Hepatocyte (in vitro differentiated cells): ENCODE results near the gene SLC25A30. TPM values are rescaled to one million over a fixed set of nuclear protein-coding genes. Genes with fewer than 3 reads are reported as not detected.

Source experiments
- DNase-seq: peaks from one replicate; pipeline ENCODE4 v3.0.0-alpha.2; 2016; ENCODE audit warnings: low spot score
- H2AFZ ChIP-seq: fragments of 200-600 bp; sonication (generic); 2 replicates; pipeline ENCODE4 v1.6.0; 2016; ENCODE audit warnings: antibody characterized with exemption, mild to moderate bottlenecking
- H3K27ac ChIP-seq: fragments of 200-600 bp; sonication (generic); 2 replicates; pipeline ENCODE4 v1.5.1; 2016; ENCODE audit warnings: mild to moderate bottlenecking
- H3K27me3 ChIP-seq: fragments of 200-600 bp; sonication (generic); 2 replicates; pipeline ENCODE4 v1.6.1; 2016
- H3K36me3 ChIP-seq: fragments of 200-600 bp; sonication (generic); replicated peaks from 2 replicates; pipeline ENCODE4 v1.5.1; 2016; ENCODE audit warnings: low read depth; ENCODE audit not compliant: insufficient read depth
- H3K4me1 ChIP-seq: fragments of 200-600 bp; sonication (generic); 2 replicates; pipeline ENCODE4 v1.5.1; 2016; ENCODE audit warnings: mild to moderate bottlenecking, moderate library complexity; ENCODE audit not compliant: insufficient read depth
- H3K4me2 ChIP-seq: fragments of 200-600 bp; sonication (generic); 2 replicates; pipeline ENCODE4 v1.6.0; 2016
- H3K4me3 ChIP-seq: fragments of 200-600 bp; sonication (generic); 2 replicates; pipeline ENCODE4 v1.5.1; 2016; ENCODE audit warnings: mild to moderate bottlenecking
- H3K79me2 ChIP-seq: fragments of 200-600 bp; sonication (generic); 2 replicates; pipeline ENCODE4 v1.6.0; 2017; ENCODE audit warnings: mild to moderate bottlenecking
- H3K9me2 ChIP-seq: fragments of 200-600 bp; sonication (generic); replicated peaks from 2 replicates; pipeline ENCODE4 v1.6.0; 2017; ENCODE audit warnings: mild to moderate bottlenecking; ENCODE audit not compliant: insufficient read depth
- H3K9me3 ChIP-seq: fragments of 200-600 bp; sonication (generic); 2 replicates; pipeline ENCODE4 v1.5.1; 2016; ENCODE audit warnings: low read depth, mild to moderate bottlenecking
- H4K20me1 ChIP-seq: fragments of 200-600 bp; sonication (generic); 2 replicates; pipeline ENCODE4 v1.6.0; 2016; ENCODE audit warnings: mild to moderate bottlenecking; ENCODE audit not compliant: insufficient read depth, poor library complexity, severe bottlenecking
- CTCF ChIP-seq: fragments of 200-600 bp; sonication (generic); IDR thresholded peaks from 2 replicates; pipeline ENCODE4 v1.5.1; 2016; ENCODE audit warnings: antibody characterized with exemption, mild to moderate bottlenecking; ENCODE audit not compliant: poor library complexity
- EZH2 ChIP-seq: fragments of 200-600 bp; sonication (generic); IDR thresholded peaks from 2 replicates; pipeline ENCODE4 v1.6.1; 2016; ENCODE audit warnings: antibody characterized with exemption, mild to moderate bottlenecking, borderline replicate concordance
- EZH2phosphoT487 ChIP-seq: fragments of 200-600 bp; sonication (generic); IDR thresholded peaks from one replicate; pipeline ENCODE4 v1.6.1; 2018; ENCODE audit warnings: antibody characterized with exemption, mild to moderate bottlenecking, low read depth, moderate library complexity; ENCODE audit not compliant: unreplicated experiment, severe bottlenecking
- WGBS: methylation state at CpG from one replicate; pipeline ENCODE4 v1.1.6; 2016; ENCODE audit warnings: low lambda C conversion rate; ENCODE audit errors: missing lambda C conversion rate; 5-methylcytosine and 5-hydroxymethylcytosine counted together
- polyA plus RNA-seq: library from polyadenylated mRNA; unstranded; fragments of >200 nt; fragmentation: Nextera tagmentation; extraction: Ambion mirVana; gene quantifications from 2 replicates; pipeline ENCODE4 v1.2.1, GENCODE V29; 2016
- total RNA-seq: library from RNA; depleted of rRNA; stranded (reverse); fragments of >200 nt; gene quantifications from 2 replicates; pipeline ENCODE4 v1.2.3, GENCODE V29; 2014

Gene SLC25A30
- total and polyA plus RNA-seq, 2 experiments from 2014 or later, result 2.8 to 13.3 TPM

- WGBS, result 97% methylated on average over 3 of the region's 3 CpGs
- Histone ChIP-seq H2AFZ (no peak overlapping the region), H3K27me3 (no peaks in the 10 kb centered on the region), H4K20me1 (no peaks in the 10 kb centered on the region), H3K79me2 (no peaks in the 10 kb centered on the region), H3K4me2 (no peak overlapping the region), H3K9me3 (no peaks in the 10 kb centered on the region), H3K4me3 (no peak overlapping the region), H3K4me1 (peaks cover 3% of the 10 kb centered on the region), H3K9me2 (no peaks in the 10 kb centered on the region), H3K27ac (no peak overlapping the region), H3K36me3 (no peaks in the 10 kb centered on the region)
- TF ChIP-seq EZH2 (no peak), EZH2phosphoT487 (no peak), CTCF (no peak)
- DNase-seq, result no peak
Measured at GRCh38 chr13:45374917-45375316, 43.3 kb downstream of the SLC25A30 start.

- H2AFZ ChIP-seq, result no peak overlapping the region
- H3K9me3 ChIP-seq, result no peaks in the 10 kb centered on the region
- H4K20me1 ChIP-seq, result no peaks in the 10 kb centered on the region
- TF ChIP-seq EZH2phosphoT487 (no peak), EZH2 (no peak), CTCF (no peak)
- DNase-seq, result no peak
- no peaks in the 10 kb centered on the region for H3K27me3 ChIP-seq
- WGBS, result 83% methylated on average over 5 of the region's 5 CpGs
- H3K27ac ChIP-seq, result no peak overlapping the region
- H3K4me2 ChIP-seq, result no peak overlapping the region
- peaks cover 3% of the 10 kb centered on the region for H3K4me1 ChIP-seq
- no peaks in the 10 kb centered on the region for H3K9me2 ChIP-seq
- H3K36me3 ChIP-seq, result no peaks in the 10 kb centered on the region
- no peak overlapping the region for H3K4me3 ChIP-seq
- H3K79me2 ChIP-seq, result no peaks in the 10 kb centered on the region
Measured at GRCh38 chr13:45373162-45373547, 45.0 kb downstream of the SLC25A30 start.

- no peak overlapping the region for H3K4me3 ChIP-seq
- no peak overlapping the region for H3K4me2 ChIP-seq
- no peaks in the 10 kb centered on the region for H3K79me2 ChIP-seq
- H4K20me1 ChIP-seq, result no peaks in the 10 kb centered on the region
- no peak for DNase-seq
- no peak overlapping the region for H2AFZ ChIP-seq
- WGBS, result 92% methylated on average over 24 of the region's 24 CpGs
- no peaks in the 10 kb centered on the region for H3K9me3 ChIP-seq
- no peaks in the 10 kb centered on the region for H3K27me3 ChIP-seq
- H3K4me1 ChIP-seq, result peaks cover 3% of the 10 kb centered on the region
- H3K9me2 ChIP-seq, result no peaks in the 10 kb centered on the region
- no peak for TF ChIP-seq EZH2
- TF ChIP-seq EZH2phosphoT487, result no peak
- no peak for TF ChIP-seq CTCF
- H3K27ac ChIP-seq, result no peak overlapping the region
- H3K36me3 ChIP-seq, result no peaks in the 10 kb centered on the region
Measured at GRCh38 chr13:45372189-45373161, 45.7 kb downstream of the SLC25A30 start.
